Fibroblast of peridontal ligament (primary cell): ENCODE data around the gene UST.
A peak's percentile ranks its signal among the peaks of the same experiment; 100 is the strongest.
"Not testable (repeated sequence)": the region's sequence is repeated elsewhere in the genome, so short reads cannot be mapped to it uniquely, and the experiment has no call there.

Source experiments
- DNase-seq: peaks from one replicate; pipeline ENCODE4 v3.0.0-alpha.2; 2010; ENCODE audit errors: extremely low read depth

The UST gene

GRCh38 chr6:149084808-149085556 is 338.2 kb downstream of the UST start:
- no peak for DNase-seq

DNA sequence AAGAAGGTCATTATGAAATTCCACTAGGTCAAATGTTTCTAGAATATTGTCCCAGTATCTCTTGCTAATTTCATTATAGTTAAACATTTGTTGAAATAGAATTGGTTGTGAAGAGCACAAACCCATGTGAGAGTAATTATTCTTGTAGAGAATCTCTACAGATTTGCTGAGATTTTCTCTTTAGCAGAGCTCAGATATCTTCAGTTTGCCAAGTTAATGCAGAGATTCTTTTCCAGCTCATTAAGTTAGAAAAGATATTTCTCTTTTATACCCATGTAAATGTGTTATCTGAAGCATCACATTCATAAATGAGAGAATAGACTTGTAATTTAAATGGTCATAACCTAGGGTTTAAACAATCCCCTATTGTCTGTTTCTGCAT is 338.7 kb downstream of the UST start:
- no peak for DNase-seq

DNA sequence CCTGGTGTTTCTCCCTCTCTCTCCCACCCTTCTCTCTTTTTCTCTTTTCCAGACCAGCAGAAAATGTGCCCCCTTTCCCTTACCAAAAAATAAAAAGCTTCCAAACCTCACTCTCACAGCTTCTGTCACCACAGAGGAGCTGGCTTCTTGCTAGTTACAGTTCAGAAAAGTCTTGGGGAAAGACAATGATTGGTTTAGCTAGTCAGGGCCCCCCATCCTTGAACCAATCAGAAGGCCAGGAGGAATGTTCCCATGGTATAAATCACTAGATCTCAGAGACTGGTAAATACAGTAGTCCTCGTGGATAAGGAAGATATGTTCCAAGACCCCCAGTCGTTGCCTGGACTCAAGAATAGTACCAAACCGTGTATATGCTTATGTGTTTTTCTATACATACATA is 339.5 kb downstream of the UST start:
- no peak for DNase-seq

DNA sequence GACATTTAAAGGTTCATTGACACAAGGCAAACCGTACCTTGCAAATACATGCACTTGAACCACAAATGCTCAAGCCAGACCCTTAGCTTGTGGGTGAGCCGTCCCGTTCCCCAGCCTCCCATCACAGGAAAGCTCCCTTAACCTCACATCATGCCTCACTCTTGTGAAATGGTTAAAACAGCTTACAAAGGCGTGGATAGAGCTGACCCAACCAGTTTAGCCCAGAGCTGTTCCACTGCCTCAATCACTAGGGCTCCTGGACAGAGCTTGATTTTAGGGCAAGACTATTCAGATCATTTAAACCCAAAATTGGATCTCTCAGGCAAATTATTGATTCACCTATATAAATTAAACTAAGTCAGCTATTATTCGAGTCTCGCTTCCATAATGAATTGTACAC is 341.1 kb downstream of the UST start:
- DNase-seq, result no peak

- DNase-seq, result no peak
These were observed 341.5 kb downstream of the UST start for GRCh38 chr6:149088361-149088760.

DNA sequence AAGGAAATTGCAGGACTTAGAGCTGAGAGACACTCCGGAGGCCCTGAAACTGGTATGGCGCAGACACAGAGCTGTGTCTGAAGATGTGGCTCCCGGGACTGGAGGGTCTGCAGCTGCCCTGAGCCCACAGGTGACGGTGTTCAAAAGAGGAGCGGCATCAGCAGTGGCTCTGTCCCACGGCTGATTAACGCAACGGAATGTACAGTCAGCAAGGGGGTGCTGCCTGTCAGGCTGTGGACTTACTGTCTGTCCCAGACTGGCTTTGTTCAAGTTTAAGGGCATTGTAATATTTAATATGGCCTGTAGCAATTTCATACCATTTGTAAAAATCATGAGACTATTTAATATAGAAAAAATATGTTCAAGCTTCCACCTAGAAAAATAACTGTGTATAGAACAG is 342.7 kb downstream of the UST start:
- DNase-seq, result no peak

DNA sequence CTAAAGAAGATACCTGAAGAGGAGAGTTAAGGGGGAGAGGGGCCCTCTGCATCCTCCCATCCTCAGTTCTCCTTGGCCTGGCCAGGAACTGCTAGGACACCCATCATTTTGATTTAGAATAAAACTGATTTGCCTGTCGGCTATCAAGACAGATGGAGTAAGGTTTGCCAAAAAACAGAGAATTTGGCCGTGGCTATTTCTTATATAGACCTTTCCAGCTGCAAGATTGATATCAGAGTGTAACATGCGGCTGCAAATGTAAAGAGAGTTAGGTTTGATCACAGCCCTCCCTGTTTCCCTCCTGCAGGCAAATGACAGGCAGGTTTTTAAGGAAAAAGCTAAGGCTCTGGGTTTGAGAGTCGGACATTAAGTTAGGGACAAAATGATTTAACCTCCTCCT is 344.1 kb downstream of the UST start:
- no peak for DNase-seq

DNA sequence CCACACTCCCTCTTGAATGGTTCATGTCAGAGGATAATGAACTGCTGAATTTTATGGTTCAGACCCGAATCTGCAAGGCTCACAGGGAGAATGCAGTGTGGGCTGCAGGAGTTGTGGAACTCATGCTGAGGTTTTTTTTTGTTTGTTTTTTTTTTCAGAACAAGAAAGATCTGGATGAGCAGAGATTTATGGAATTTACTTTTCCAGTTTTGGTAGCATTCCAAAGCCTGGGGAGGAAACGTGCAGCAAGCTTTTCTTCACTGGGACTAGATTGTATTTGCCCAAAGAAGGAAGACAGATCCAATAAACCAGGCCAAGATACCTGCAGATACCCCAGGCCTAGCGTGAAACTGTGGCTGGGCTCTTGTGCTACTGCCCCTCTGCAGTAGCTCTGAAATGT is 346.8 kb downstream of the UST start:
- peak; percentile 86 for DNase-seq

DNA sequence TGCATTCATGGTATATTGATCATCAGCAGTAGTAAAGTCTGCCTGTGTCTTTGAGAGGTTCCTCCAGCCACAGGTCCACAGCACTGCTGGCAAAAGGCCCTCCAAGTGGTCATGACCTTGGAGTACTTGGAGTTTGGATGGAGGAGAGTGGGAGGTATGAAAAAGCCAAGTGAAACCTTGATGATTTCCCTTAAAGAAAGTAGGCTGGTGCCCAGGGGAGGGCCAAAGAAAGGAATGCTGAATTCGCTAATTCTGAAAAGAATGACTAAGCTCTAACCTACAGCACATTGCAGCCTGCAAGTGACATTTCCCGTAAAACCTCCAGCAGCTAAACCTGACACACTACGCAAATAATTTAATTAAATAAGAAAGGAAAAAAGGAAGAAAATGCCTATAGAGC is 347.3 kb downstream of the UST start:
- DNase-seq, result peak; percentile 24

DNA sequence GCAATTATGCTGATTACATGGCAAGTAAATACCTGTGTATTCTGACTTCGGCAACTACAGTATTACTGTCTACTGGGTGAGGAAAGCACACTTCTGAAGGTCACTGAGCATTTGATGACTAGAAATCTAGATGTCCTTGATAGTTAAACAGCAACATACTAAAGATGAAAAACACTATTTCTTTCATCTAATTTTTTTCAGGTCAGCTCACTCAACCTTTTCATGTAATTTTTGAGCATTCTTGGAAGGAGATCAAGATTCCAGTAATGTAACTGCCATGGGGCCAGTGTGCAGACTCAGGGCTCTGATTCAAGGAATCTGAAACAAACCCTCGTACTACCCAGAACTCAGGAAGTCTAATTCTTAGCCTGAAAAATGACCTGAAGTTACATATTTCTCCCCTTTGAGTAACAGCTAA is 348.1 kb downstream of the UST start:
- peak; percentile 61 for DNase-seq

GRCh38 chr6:149095842-149096241 is 349.0 kb downstream of the UST start:
- no peak for DNase-seq

DNA sequence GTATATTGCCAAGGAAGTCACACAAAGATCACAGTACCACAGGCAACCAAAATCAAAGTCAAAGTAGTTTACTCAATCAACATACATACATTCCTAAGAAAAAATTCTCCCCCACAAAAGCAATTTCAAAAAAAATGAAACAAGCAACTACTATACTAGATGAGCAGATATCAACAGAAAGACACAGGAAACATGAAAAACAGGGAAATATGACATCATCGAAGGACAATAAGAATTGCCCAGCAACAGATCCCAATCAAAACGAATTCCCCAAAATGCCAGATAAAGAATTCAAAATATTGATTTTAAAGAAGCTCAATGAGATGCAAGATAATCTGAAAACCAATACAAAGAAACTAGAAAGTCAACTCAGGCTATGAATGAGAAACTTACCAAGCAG is 351.0 kb downstream of the UST start:
- DNase-seq, result no peak

DNA sequence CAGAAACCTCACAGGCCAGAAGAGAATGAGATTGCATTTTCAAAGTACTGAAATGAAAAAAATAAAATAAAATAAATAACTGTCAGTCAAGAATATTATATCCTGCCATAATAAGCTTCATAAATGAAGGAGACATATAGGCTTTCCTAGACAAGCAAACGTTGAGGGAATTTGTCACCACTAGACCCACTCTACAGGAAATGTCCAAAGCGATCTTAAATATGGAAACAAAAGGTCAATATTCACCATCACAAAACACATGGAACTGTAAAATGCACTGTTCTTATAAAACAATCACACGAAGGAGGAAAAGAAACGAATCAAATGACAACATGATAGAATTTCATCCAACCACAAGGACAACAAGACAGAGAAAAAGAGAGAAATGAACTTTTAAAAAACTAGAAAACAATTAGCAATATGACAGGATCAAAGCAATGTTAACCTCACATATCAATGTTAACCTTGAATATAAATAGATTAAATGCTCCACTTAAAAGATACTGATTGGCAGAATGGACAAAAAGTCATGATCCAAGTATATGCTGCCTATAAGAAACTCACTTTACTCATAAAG is 352.0 kb downstream of the UST start:
- no peak for DNase-seq

GRCh38 chr6:149102324-149102723 is 355.5 kb downstream of the UST start:
- DNase-seq, result no peak

GRCh38 chr6:149103950-149104349 is 357.1 kb downstream of the UST start:
- not testable (repeated sequence) for DNase-seq

- no peak for DNase-seq
These were observed 360.7 kb downstream of the UST start for GRCh38 chr6:149107520-149107919.

DNA sequence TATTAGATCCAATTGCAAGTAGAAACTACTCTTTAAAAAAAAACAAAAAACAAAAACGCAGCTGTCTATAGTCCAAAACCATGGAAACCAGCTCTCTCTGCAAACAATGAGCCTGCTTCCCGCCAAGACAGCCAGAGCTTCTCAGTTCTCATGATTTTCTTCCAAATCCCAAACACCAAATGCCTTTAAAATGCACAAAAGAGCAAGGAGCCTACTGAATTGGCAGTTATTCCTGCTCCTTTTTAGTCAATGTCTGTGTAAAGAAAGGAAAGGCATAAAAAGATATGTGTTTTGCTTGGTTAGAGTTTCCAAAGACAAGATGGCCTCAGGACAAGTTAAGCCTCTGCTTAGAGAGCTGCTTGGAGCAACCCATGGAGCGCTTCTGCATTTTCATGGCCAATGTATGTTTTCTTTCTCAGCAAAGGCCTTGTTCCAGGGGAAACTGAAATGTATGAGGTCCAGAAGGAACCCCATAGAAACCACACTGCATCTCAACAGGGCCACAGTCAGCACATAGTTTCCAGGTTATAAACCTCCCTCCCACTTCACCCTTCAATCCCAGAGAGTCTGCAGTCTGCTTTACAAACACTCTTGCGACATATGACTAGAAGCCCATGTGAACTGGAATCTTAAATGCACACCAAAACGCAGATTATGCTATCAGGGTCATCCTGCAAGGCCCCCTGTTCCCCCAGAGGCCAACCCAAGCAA is 361.4 kb downstream of the UST start:
- DNase-seq, result no peak

GRCh38 chr6:149108749-149109100 is 361.9 kb downstream of the UST start:
- DNase-seq, result no peak

- no peak for DNase-seq
These were observed 362.7 kb downstream of the UST start for GRCh38 chr6:149109397-149110070.

DNA sequence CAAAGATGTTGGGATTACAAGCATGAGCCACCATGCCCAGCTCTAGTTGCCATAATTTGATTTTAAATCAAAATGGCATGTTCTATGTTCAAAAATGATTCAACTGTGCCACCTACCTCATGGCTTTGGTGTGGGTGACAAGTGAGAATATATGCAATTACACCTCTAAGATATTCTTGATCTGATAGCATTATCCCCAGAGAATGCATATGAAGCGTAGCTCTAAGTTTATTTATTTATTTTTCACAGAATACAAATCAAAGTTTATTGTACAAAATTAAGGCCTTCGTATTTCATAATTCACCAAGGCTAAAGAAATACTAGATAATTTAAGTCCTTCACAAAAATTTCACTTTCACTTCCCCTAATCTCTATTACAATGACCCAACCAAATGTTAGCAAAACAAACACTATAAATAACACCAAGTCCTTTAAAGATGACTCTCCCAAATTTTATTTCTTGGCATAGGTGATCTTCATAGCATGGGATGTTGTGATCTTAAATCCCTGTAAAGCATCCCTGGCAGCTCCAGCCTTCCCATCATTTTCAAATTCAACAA is 364.8 kb downstream of the UST start:
- no peak for DNase-seq

- no peak for DNase-seq
These were observed 366.1 kb downstream of the UST start for GRCh38 chr6:149112976-149113375.

DNA sequence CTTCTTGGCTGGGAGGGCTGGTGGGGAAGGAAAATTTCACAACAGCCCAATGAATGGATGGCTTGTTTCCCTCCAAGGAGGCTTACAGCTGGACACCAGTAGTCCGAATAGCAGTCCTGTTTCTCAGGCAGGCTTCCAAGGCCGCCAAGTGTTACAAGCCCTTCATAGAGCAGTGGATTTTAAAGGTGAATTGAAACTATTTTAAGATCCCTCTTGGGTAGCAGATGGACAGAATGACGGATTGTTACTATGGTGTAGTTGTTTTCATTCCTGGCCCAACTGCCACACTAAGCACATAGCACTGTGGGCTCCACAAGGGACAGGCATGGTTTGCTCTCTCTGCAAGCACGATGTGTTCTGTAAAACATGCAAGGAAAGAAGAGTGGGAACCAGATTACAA is 367.3 kb downstream of the UST start:
- DNase-seq, result no peak
